Stimulated activated naive CD8-positive, alpha-beta T cell treated with anti-CD3 and anti-CD28 coated beads, Interleukin-15, amount 100 ng/mL, for 72 hours (primary cell): Measurements from ENCODE around the gene BRCA2.
"Not testable (repeated sequence)": the region's sequence is repeated elsewhere in the genome, so short reads cannot be mapped to it uniquely, and the experiment has no call there.

Experiments used
- ATAC-seq: fragments of 150-1000 bp; cut with Tn5 transposase; 2 replicates; pipeline ENCODE4 v1.10.0; 2021; ENCODE audit warnings: mild to moderate bottlenecking, moderate library complexity
- DNase-seq, 2 donors: peaks; one replicate each; pipeline ENCODE4 v3.0.0; 2021 to 2022
- H3K27ac Mint-ChIP-seq, 2 donors: one replicate each; pipeline ENCODE4 v1.8.0; 2022; ENCODE audit warnings: mild to moderate bottlenecking in 2 of 2, mixed read lengths in 2 of 2, moderate library complexity in 2 of 2
- H3K27me3 Mint-ChIP-seq: one replicate; pipeline ENCODE4 v1.8.0; 2022; ENCODE audit warnings: mixed read lengths
- H3K4me1 Mint-ChIP-seq: one replicate; pipeline ENCODE4 v1.8.0; 2022; ENCODE audit warnings: mild to moderate bottlenecking, mixed read lengths
- H3K4me3 Mint-ChIP-seq, 2 donors: one replicate each; pipeline ENCODE4 v1.8.0; 2022; ENCODE audit warnings: mild to moderate bottlenecking in 2 of 2, mixed read lengths in 2 of 2, moderate library complexity in 1 of 2
- H3K9me3 Mint-ChIP-seq, 2 donors: one replicate each; pipeline ENCODE4 v1.8.0; 2022; ENCODE audit warnings: mixed read lengths in 2 of 2

The BRCA2 gene

DNA sequence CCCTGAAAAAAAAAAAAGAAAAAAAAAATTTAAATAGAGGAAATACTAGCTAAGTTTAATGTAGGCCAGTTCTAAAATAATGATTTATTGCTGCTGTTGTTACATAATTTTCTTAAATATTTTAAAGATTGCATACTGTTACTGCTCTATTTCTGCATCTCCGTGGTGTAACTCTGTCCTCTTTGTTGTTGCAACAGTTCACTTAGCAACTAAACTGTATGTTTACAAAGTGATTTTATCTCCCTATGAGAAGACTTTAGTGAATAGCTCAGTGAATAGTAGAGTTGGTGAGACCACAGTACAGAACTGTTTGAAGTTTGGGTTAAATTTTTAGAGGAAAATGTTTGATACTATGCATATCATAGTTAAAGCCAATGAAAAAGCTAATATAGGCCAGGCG, 19.4 kb downstream of the BRCA2 start:
- no peaks in the 10 kb centered on the region for H3K27me3 Mint-ChIP-seq
- H3K4me3 Mint-ChIP-seq, result no peak overlapping the region
- H3K4me1 Mint-ChIP-seq, result no peaks in the 10 kb centered on the region
- no peak for ATAC-seq
- no peak for DNase-seq
- no peaks in the 10 kb centered on the region for H3K9me3 Mint-ChIP-seq
- H3K27ac Mint-ChIP-seq, result no peak overlapping the region

DNA sequence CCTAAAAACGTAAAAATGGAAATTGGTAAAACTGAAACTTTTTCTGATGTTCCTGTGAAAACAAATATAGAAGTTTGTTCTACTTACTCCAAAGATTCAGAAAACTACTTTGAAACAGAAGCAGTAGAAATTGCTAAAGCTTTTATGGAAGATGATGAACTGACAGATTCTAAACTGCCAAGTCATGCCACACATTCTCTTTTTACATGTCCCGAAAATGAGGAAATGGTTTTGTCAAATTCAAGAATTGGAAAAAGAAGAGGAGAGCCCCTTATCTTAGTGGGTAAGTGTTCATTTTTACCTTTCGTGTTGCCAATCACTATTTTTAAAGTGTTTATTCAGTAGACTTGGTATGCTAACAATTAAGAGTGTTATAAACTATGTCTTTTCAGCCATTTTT, 25.6 kb downstream of the BRCA2 start:
- ATAC-seq (no peak), DNase-seq (no peak)
- no peak overlapping the region for H3K27ac Mint-ChIP-seq
- H3K9me3 Mint-ChIP-seq, result no peaks in the 10 kb centered on the region
- no peaks in the 10 kb centered on the region for H3K27me3 Mint-ChIP-seq
- no peaks in the 10 kb centered on the region for H3K4me1 Mint-ChIP-seq
- no peak overlapping the region for H3K4me3 Mint-ChIP-seq

DNA sequence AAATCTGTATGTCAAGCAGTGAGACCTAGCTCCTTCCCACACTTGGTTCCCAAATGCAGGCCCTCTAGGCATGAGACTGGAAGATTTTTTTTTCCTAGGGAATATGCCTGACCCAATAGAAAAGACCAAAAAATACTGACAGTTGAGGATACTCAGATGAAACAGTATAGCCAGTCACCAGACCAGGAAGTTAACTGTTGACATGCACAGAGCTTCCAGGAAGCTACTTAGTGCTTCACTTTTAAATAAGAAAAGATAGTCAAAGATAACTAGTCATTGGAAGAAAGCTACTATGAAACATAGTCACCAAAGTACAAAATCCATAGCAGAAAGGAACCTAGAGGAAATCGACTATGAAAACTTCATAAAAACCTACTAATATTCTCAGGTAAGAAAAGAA, 32.3 kb downstream of the BRCA2 start:
- DNase-seq (no peak), ATAC-seq (no peak)
- H3K4me3 Mint-ChIP-seq, result no peak overlapping the region
- H3K27ac Mint-ChIP-seq, result no peak overlapping the region
- H3K9me3 Mint-ChIP-seq, result no peaks in the 10 kb centered on the region
- H3K4me1 Mint-ChIP-seq, result peaks cover 12% of the 10 kb centered on the region
- no peaks in the 10 kb centered on the region for H3K27me3 Mint-ChIP-seq

DNA sequence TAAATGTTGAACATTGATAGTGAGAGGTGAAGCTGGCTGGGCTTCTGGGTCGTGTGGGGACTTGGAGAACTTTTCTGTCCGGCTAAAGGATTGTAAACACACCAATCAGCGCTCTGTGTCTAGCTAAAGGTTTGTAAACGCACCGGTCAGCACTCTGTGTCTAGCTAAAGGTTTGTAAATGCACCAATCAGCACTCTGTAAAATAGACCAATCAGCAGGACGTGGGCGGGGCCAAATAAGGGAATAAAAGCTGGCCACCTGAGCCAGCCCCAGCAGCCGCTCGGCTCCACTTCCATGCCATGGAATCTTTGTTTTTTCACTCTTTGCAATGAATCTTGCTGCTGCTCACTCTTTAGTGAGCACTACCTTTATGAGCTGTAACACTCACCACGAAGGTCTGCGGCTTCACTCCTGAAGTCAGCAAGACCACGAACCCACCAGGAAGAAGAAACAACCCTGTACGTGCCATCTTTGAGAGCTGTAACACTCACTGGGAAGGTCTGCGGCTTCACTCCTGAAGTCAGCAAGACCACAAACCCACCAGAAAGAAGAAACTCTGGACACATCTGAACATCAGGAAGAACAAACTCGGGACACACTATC, 35.6 kb downstream of the BRCA2 start:
- peak overlapping the region in 1 of 2 donors; percentile 85 for H3K27ac Mint-ChIP-seq
- H3K4me1 Mint-ChIP-seq, result peaks cover 12% of the 10 kb centered on the region
- H3K9me3 Mint-ChIP-seq, H3K4me3 Mint-ChIP-seq, H3K27me3 Mint-ChIP-seq: not testable (repeated sequence)
- ATAC-seq (peak; percentile 55), DNase-seq (peak in 1 of 2 donors; percentile 23)

DNA sequence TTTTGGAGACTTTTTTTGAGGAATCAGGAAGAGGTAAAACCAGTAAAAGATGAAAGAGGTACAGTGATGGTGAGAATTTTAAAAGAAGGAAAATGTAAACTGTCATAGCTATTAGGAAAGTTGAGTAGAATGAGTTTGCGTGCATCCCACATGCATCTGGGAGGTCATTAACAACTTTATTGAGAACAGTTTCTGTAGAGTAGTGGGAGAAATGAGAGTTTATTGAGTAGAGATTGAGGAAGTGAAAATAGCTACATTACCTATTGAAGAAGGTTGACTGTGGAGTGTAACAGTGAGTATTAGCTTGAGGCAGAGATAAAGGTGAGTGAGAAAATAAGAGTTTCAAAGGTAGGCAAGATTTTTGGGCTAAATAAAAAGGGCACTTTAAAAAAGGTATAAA, 38.7 kb downstream of the BRCA2 start:
- H3K9me3 Mint-ChIP-seq, result no peaks in the 10 kb centered on the region
- H3K27me3 Mint-ChIP-seq, result no peaks in the 10 kb centered on the region
- ATAC-seq, result no peak
- no peak for DNase-seq
- peaks cover 10% of the 10 kb centered on the region for H3K4me1 Mint-ChIP-seq
- no peak overlapping the region for H3K4me3 Mint-ChIP-seq
- H3K27ac Mint-ChIP-seq, result no peak overlapping the region

DNA sequence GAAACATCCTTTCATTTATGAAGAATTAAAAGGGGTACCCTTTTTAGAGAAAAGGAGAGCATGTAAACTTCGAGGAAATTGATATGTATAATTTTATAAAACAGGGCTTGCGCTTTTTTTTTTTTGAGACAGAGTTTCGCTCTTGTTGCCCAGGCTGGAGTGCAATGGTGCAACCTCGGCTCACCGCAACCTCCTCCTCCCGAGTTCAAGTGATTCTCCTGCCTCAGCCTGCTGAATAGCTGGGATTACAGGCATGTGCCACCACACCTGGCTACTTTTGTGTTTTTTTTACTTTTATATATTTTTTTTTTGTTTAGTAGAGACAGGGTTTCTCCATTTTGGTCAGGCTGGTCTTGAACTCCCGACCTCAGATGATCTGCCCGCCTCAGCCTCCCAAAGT, 40.6 kb downstream of the BRCA2 start:
- not testable (repeated sequence) for H3K27me3 Mint-ChIP-seq, DNase-seq, H3K9me3 Mint-ChIP-seq, H3K4me1 Mint-ChIP-seq, ATAC-seq, H3K27ac Mint-ChIP-seq, H3K4me3 Mint-ChIP-seq

DNA sequence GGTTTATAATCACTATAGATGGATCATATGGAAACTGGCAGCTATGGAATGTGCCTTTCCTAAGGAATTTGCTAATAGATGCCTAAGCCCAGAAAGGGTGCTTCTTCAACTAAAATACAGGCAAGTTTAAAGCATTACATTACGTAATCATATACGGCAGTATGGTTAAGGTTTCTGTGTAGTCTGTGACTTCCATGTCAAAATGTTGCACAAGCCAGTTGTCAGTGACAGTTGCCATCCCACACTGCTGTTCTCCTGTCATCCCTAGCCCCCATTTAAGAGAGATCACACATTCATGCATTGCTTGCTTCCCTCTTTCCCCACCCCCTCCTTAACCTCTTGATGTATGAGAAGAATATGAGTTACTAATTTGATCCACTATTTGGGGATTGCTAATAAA, 47.3 kb downstream of the BRCA2 start:
- H3K4me1 Mint-ChIP-seq, result no peaks in the 10 kb centered on the region
- H3K27me3 Mint-ChIP-seq, result no peaks in the 10 kb centered on the region
- ATAC-seq (no peak), DNase-seq (no peak)
- H3K9me3 Mint-ChIP-seq, result no peaks in the 10 kb centered on the region
- no peak overlapping the region for H3K4me3 Mint-ChIP-seq
- H3K27ac Mint-ChIP-seq, result no peak overlapping the region

DNA sequence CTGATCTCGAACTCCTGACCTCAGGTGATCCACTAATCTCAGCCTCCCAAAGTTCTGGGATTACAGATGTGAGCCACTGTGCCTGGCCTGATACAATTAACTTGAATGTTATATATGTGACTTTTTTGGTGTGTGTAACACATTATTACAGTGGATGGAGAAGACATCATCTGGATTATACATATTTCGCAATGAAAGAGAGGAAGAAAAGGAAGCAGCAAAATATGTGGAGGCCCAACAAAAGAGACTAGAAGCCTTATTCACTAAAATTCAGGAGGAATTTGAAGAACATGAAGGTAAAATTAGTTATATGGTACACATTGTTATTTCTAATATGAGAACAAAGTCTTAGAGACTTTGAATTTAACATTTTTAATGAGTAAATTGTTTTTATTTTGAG, 55.5 kb downstream of the BRCA2 start:
- DNase-seq (no peak), ATAC-seq (no peak)
- Mint-ChIP-seq H3K9me3 (peaks cover 4 to 14% of the 10 kb centered on the region in 2 donors), H3K27me3 (no peaks in the 10 kb centered on the region), H3K27ac (no peak overlapping the region), H3K4me3 (no peak overlapping the region), H3K4me1 (no peaks in the 10 kb centered on the region)

DNA sequence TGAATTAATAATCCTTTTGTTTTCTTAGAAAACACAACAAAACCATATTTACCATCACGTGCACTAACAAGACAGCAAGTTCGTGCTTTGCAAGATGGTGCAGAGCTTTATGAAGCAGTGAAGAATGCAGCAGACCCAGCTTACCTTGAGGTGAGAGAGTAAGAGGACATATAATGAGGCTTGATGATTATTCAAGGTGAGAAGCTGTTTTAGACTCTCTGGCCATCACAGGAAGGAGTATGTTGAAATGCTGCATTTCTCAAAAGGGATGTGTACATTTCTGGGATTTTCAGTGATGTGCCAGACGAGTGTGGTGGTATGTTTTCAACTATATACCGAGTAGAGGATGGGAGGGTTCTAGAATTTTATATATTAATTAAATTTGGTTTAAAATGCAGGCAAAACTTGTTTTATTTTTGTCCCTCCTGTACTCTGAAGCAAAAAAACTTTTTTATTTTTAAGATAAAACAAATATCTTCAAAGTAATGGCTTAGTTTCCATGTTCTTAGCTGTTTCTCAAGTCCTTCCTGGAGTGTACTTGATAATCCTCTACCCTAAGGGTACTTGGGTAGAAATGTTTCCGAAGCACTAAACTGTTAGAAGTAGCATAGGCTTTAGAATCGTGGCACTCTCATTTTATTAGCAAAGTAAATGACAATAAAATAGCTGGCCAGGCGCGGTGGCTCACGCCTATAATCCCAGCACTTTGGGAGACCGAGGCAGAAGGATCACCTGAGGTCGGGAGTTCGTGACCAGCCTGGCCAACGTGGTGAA, 61.5 kb downstream of the BRCA2 start:
- H3K4me1 Mint-ChIP-seq, result no peaks in the 10 kb centered on the region
- H3K27ac Mint-ChIP-seq, result no peak overlapping the region
- H3K4me3 Mint-ChIP-seq, result no peak overlapping the region
- ATAC-seq (no peak), DNase-seq (no peak)
- H3K9me3 Mint-ChIP-seq, result peaks cover 4 to 14% of the 10 kb centered on the region in 2 donors
- no peaks in the 10 kb centered on the region for H3K27me3 Mint-ChIP-seq

DNA sequence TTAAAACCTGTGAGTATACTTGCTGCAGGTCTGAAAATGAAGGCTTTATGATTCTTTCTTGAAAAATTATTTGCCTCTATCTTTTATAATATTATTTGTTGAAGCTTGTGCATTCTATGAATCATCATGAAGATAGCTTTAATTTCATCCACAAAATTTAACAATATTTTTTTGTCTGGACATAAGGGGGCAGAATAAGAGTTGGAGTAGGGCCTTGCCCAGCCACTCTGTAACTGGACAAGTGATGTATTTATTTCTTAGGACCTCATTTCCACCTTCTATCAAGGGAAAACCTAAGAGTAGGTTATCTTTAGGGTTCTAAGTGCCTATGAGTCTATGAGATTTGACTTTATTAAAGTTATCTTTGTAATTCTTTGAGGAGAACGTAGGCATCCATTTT, 62.7 kb downstream of the BRCA2 start:
- H3K9me3 Mint-ChIP-seq, result peaks cover 4 to 9% of the 10 kb centered on the region in 2 donors
- no peak overlapping the region for H3K27ac Mint-ChIP-seq
- ATAC-seq (no peak), DNase-seq (no peak)
- no peak overlapping the region for H3K4me3 Mint-ChIP-seq
- H3K27me3 Mint-ChIP-seq, result no peaks in the 10 kb centered on the region
- no peaks in the 10 kb centered on the region for H3K4me1 Mint-ChIP-seq

DNA sequence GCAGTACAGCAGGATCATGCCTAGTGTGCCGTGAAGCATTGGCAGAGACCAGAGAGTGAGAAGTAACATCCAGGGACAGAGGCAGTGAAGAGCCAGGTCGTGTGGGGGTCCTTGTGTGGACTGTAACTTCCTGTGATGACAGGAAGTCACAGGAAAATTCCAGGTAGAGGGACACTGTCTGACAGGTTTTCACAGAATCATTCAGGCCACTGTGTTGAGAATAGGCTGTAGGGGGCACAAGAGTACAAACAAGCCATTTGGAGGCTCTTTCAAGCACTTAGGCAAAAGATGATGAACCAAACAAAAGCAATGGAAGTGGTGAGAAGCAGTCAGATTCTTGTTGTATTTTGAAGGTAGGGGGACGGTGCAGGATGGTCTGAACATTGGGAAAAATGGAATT, 66.2 kb downstream of the BRCA2 start:
- no peaks in the 10 kb centered on the region for H3K9me3 Mint-ChIP-seq
- H3K4me1 Mint-ChIP-seq, result no peaks in the 10 kb centered on the region
- no peak overlapping the region for H3K4me3 Mint-ChIP-seq
- DNase-seq, result no peak
- no peak overlapping the region for H3K27ac Mint-ChIP-seq
- no peaks in the 10 kb centered on the region for H3K27me3 Mint-ChIP-seq
- no peak for ATAC-seq

DNA sequence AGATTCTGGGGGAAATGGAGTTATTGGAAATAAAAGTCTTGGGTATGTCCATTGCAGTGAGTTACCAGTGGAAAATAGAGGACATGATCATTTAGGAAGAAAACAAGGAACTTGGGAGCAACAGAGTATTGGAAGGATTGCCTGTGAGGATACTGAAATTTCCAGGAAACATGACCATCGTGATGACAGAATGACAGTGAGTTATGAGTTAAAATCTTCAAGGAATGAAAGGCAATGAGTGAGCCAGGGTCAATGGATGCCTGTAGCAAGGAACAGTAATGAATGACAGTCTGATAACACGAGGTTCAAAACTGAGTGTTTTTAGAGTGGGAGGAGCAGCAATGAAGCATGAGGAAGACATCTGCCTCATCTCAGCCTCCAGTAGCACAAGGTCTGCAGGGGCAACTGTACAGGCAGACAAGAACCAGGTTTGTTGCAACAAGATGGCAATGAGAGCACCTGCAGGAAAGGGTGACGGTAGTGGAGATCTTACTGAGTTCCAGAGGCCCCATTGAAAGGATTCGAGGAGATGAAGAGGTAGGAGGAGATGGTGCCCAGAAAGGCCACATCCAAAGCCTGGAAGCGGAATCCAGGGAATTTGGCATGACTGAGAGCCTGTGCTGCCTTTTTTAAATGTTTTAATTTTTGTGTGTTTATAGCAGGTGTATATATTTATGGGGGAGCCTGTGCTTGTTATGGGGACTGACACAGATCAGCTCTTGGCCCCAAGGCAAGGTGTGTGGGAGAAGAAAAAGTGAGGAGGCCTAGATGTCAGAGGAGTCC, 68.7 kb downstream of the BRCA2 start:
- DNase-seq (no peak), ATAC-seq (no peak)
- Mint-ChIP-seq H3K27ac (no peak overlapping the region), H3K27me3 (no peaks in the 10 kb centered on the region), H3K9me3 (no peaks in the 10 kb centered on the region), H3K4me1 (peaks cover 5% of the 10 kb centered on the region), H3K4me3 (no peak overlapping the region)

DNA sequence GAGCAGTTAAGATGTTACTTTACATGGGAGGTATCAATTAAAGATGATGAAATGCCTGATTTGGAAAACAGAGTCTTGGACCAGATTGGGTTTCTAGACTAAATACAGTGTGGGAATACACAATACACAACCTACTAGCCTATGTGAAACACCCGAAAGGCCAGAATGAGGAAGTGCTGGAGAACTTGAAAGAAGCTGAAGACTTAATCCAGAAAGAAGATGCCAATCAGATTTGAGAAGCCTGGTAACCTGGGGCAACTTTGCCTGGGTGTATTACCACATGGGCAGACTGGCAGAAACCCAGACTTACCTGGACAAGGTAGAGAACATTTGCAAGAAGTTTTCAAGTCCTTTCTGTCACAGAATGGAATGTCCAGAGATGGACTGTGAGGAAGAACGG, 69.4 kb downstream of the BRCA2 start:
- Mint-ChIP-seq H3K27me3 (no peaks in the 10 kb centered on the region), H3K9me3 (no peaks in the 10 kb centered on the region), H3K27ac (no peak overlapping the region), H3K4me1 (peaks cover 12% of the 10 kb centered on the region), H3K4me3 (no peak overlapping the region)
- DNase-seq (no peak), ATAC-seq (no peak)

DNA sequence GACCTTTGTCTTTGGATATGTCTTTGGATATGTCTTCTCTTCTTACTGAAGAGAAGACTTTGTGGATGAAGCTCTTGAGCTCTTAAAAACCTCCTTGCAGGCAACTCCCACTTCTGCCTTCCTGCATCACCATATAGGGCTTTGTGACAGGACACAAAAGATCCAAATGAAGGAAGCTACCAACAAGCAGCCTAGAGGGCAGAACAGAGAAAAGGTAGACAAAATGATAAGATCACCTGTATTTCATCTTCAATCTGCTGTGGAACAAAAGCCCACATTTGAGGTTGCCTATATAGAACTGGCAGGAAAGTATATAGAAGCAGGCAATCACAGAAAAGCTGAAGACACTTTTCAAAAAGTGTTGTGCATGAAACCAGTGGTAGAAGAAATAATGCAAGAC, 70.1 kb downstream of the BRCA2 start:
- no peak overlapping the region for H3K4me3 Mint-ChIP-seq

DNA sequence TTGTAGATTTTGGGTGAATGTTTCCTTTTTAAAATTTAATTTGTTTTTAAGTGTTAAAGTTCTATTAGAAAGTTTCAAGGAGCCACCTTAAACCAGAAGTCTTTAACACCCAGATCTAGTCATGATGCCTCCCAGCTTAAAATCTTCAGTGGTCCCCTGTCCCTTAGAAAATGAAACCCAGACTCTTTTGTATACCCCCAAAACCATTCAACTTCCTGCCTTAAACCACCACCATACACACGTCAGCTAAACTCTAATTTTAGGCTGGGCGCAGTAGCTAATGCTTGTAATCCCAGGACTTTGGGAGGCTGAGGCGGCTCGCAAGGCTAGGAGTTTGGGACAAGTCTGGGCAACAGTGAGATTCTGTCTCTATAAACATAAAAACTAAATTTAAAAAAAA, 74.7 kb downstream of the BRCA2 start:
- H3K4me3 Mint-ChIP-seq, result peak overlapping the region in 1 of 2 donors; percentile 5
- peaks cover 29% of the 10 kb centered on the region for H3K4me1 Mint-ChIP-seq
- peak overlapping the region in 1 of 2 donors; percentile 34 for H3K27ac Mint-ChIP-seq
- no peaks in the 10 kb centered on the region for H3K9me3 Mint-ChIP-seq
- no peaks in the 10 kb centered on the region for H3K27me3 Mint-ChIP-seq
- DNase-seq (no peak), ATAC-seq (peak; percentile 71)

More for the DNA sequence above, 70.1 kb downstream of the BRCA2 start:
- no peaks in the 10 kb centered on the region for H3K9me3 Mint-ChIP-seq
- no peak for DNase-seq
- no peaks in the 10 kb centered on the region for H3K27me3 Mint-ChIP-seq
- H3K27ac Mint-ChIP-seq, result no peak overlapping the region
- no peak for ATAC-seq
- H3K4me1 Mint-ChIP-seq, result peaks cover 19% of the 10 kb centered on the region

DNA sequence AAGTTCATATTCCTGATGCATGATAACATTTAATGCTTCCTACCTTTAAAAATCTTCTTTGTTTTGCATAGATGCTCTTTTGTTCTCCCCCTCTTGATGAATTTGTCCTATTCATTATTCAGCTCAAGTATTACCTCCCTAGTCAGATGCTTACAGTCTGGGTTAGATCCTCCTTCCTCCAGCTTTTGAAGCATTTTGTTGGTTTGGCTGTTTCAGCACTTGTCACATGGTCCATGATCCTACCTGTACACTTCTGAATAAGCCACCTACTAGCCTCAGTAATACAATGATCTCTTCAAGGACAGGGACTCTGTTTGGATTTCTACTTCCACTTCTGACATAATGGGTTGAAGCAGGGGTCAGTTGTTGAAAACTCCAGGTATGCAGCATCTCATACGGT, 75.2 kb downstream of the BRCA2 start:
- Mint-ChIP-seq H3K4me3 (no peak overlapping the region), H3K9me3 (no peaks in the 10 kb centered on the region), H3K27ac (peak overlapping the region in 1 of 2 donors; percentile 6), H3K4me1 (peaks cover 29% of the 10 kb centered on the region), H3K27me3 (no peaks in the 10 kb centered on the region)
- ATAC-seq, result no peak
- DNase-seq, result no peak
